CD8-positive, alpha-beta memory T cell (primary cell): ENCODE data around the gene RNF150. TPM values are rescaled to one million over a fixed set of nuclear protein-coding genes. Genes with fewer than 3 reads are reported as not detected.

Source experiments
- CTCF ChIA-PET: fragments of 350-600 bp; sonication (Branson Sonifier 250); formaldehyde crosslinking; loops from one replicate; lab custom pipeline; 2021; ENCODE audit warnings: antibody characterized with exemption; lab: Charles Lee
- POLR2A ChIA-PET: fragments of 350-600 bp; sonication (Branson Sonifier 250); formaldehyde crosslinking; loops from one replicate; lab custom pipeline; 2021; ENCODE audit warnings: antibody characterized with exemption; lab: Charles Lee
- DNase-seq, 5 donors: peaks; one replicate each; pipeline versions ENCODE4 v3.0.0 to v3.0.0-alpha.2; 2020 to 2022; ENCODE audit warnings: mixed read lengths in 1 of 5
- H3K27ac ChIP-seq: one replicate; pipeline ENCODE4 v1.7.0; 2013; ENCODE audit warnings: low read depth, mild to moderate bottlenecking, low read length, moderate library complexity
- H3K27me3 ChIP-seq: 2 replicates; pipeline ENCODE4 v1.7.0; 2013; ENCODE audit warnings: low read length, mild to moderate bottlenecking; ENCODE audit not compliant: insufficient read depth, poor library complexity, severe bottlenecking
- H3K36me3 ChIP-seq: 2 replicates; pipeline ENCODE4 v1.7.0; 2013; ENCODE audit warnings: mild to moderate bottlenecking, low read length, moderate library complexity; ENCODE audit not compliant: insufficient read depth
- H3K4me1 ChIP-seq: 2 replicates; pipeline ENCODE4 v1.7.0; 2013; ENCODE audit warnings: mild to moderate bottlenecking, low read length, moderate library complexity; ENCODE audit not compliant: insufficient read depth
- H3K4me3 ChIP-seq: 2 replicates; pipeline ENCODE4 v1.7.0; 2013; ENCODE audit warnings: mild to moderate bottlenecking, low read length
- H3K9me3 ChIP-seq: 2 replicates; pipeline ENCODE4 v1.7.0; 2013; ENCODE audit warnings: mild to moderate bottlenecking, low read length
- H3K27ac Mint-ChIP-seq, 8 donors: one replicate each; pipeline ENCODE4 v1.8.0; 2020 to 2021; ENCODE audit warnings: mixed read lengths in 8 of 8, mild to moderate bottlenecking in 6 of 8, inconsistent platforms in 3 of 8, moderate library complexity in 3 of 8
- H3K27me3 Mint-ChIP-seq, 2 donors: one replicate each; pipeline ENCODE4 v1.8.0; 2020 to 2021; ENCODE audit warnings: mixed read lengths in 2 of 2, mild to moderate bottlenecking in 1 of 2, moderate library complexity in 1 of 2
- H3K36me3 Mint-ChIP-seq, 3 donors: one replicate each; pipeline ENCODE4 v1.8.0; 2020 to 2021; ENCODE audit warnings: mixed read lengths in 3 of 3, inconsistent platforms in 1 of 3, mild to moderate bottlenecking in 1 of 3
- H3K4me1 Mint-ChIP-seq, 3 donors: one replicate each; pipeline ENCODE4 v1.8.0; 2020 to 2021; ENCODE audit warnings: mixed read lengths in 3 of 3, inconsistent platforms in 1 of 3, mild to moderate bottlenecking in 1 of 3
- H3K4me3 Mint-ChIP-seq, 7 donors: one replicate each; pipeline ENCODE4 v1.8.0; 2020 to 2021; ENCODE audit warnings: mixed read lengths in 7 of 7, mild to moderate bottlenecking in 6 of 7, moderate library complexity in 4 of 7, inconsistent platforms in 2 of 7
- H3K9me3 Mint-ChIP-seq, 5 donors: one replicate each; pipeline ENCODE4 v1.8.0; 2020 to 2022; ENCODE audit warnings: mixed read lengths in 5 of 5, mild to moderate bottlenecking in 3 of 5, moderate library complexity in 2 of 5, inconsistent platforms in 1 of 5
- polyA plus RNA-seq: library from polyadenylated mRNA; unstranded; fragments of 300-500 nt; fragmentation: Illumina TruSeq; gene quantifications from one replicate; pipeline ENCODE4 v1.2.3, GENCODE V29; 2021
- total RNA-seq, 2 experiments: library from RNA; stranded (reverse); gene quantifications; one replicate each; pipeline ENCODE4 v1.2.3, GENCODE V29; 2021

The RNF150 gene
- total and polyA plus RNA-seq, 3 experiments from 2014 or later, result not detected

GRCh38 chr4:141140391-141141200 is 7.3 kb upstream of the RNF150 start:
- H3K4me1 Mint-ChIP-seq, result no peaks in the 10 kb centered on the region
- no peaks in the 10 kb centered on the region for H3K36me3 Mint-ChIP-seq
- H3K27ac ChIP-seq, result no peak overlapping the region
- no peak overlapping the region for H3K27ac Mint-ChIP-seq
- no peak overlapping the region for H3K4me3 ChIP-seq
- ChIA-PET CTCF (no interaction called here), POLR2A (no interaction called here)
- no peaks in the 10 kb centered on the region for H3K9me3 ChIP-seq
- no peak overlapping the region for H3K4me3 Mint-ChIP-seq
- no peaks in the 10 kb centered on the region for H3K4me1 ChIP-seq
- no peak for DNase-seq
- no peaks in the 10 kb centered on the region for H3K36me3 ChIP-seq
- peaks cover 0 to 4% (median 0%) of the 10 kb centered on the region in 5 donors for H3K9me3 Mint-ChIP-seq
- H3K27me3 Mint-ChIP-seq, result peaks cover 5 to 18% of the 10 kb centered on the region in 2 donors
- H3K27me3 ChIP-seq, result no peaks in the 10 kb centered on the region

GRCh38 chr4:141133999-141134995 is 1.0 kb upstream of the RNF150 start:
- POLR2A ChIA-PET, result no interaction called here
- H3K36me3 ChIP-seq, result no peaks in the 10 kb centered on the region
- no peaks in the 10 kb centered on the region for H3K9me3 ChIP-seq
- peaks cover 9 to 19% (median 13%) of the 10 kb centered on the region in 3 donors for H3K4me1 Mint-ChIP-seq
- H3K4me3 ChIP-seq, result no peak overlapping the region
- no peaks in the 10 kb centered on the region for H3K4me1 ChIP-seq
- no peaks in the 10 kb centered on the region for H3K27me3 ChIP-seq
- H3K27ac Mint-ChIP-seq, result peak overlapping the region in 1 of 8 donors; percentile 23
- H3K27ac ChIP-seq, result no peak overlapping the region
- H3K4me3 Mint-ChIP-seq, result peak overlapping the region; percentile 29 to 85 (median 80)
- H3K27me3 Mint-ChIP-seq, result peaks cover 25 to 69% of the 10 kb centered on the region in 2 donors
- H3K36me3 Mint-ChIP-seq, result no peaks in the 10 kb centered on the region
- CTCF ChIA-PET, result no interaction called here
- DNase-seq, result no peak
- H3K9me3 Mint-ChIP-seq, result peaks cover 0 to 4% (median 0%) of the 10 kb centered on the region in 5 donors

- no peaks in the 10 kb centered on the region for H3K36me3 ChIP-seq
- H3K9me3 ChIP-seq, result no peaks in the 10 kb centered on the region
- H3K27ac ChIP-seq, result no peak overlapping the region
- Mint-ChIP-seq H3K4me3 (no peak overlapping the region), H3K27ac (no peak overlapping the region), H3K27me3 (peaks cover 32 to 82% of the 10 kb centered on the region in 2 donors), H3K36me3 (no peaks in the 10 kb centered on the region), H3K4me1 (peaks cover 9 to 19% (median 13%) of the 10 kb centered on the region in 3 donors), H3K9me3 (peaks cover 0 to 7% (median 0%) of the 10 kb centered on the region in 5 donors)
- no peak overlapping the region for H3K4me3 ChIP-seq
- no peaks in the 10 kb centered on the region for H3K27me3 ChIP-seq
- H3K4me1 ChIP-seq, result no peaks in the 10 kb centered on the region
- no peak for DNase-seq
- ChIA-PET POLR2A (no interaction called here), CTCF (no interaction called here)
Observed at GRCh38 chr4:141132709-141133145, 542 bp downstream of the RNF150 start.

- Mint-ChIP-seq H3K9me3 (peaks cover 0 to 6% (median 0%) of the 10 kb centered on the region in 5 donors), H3K4me1 (peaks cover 9 to 19% (median 13%) of the 10 kb centered on the region in 3 donors), H3K27me3 (peaks cover 33 to 80% of the 10 kb centered on the region in 2 donors), H3K4me3 (peak overlapping the region in 6 of 7 donors; percentile 31 to 72 (median 57)), H3K36me3 (no peaks in the 10 kb centered on the region), H3K27ac (no peak overlapping the region)
- Histone ChIP-seq H3K27me3 (no peaks in the 10 kb centered on the region), H3K9me3 (no peaks in the 10 kb centered on the region), H3K4me3 (no peak overlapping the region), H3K27ac (no peak overlapping the region), H3K36me3 (no peaks in the 10 kb centered on the region), H3K4me1 (no peaks in the 10 kb centered on the region)
- ChIA-PET POLR2A (no interaction called here), CTCF (no interaction called here)
- DNase-seq, result no peak
Observed at GRCh38 chr4:141132072-141132708, 1.1 kb downstream of the RNF150 start.

- DNase-seq, result no peak
- Mint-ChIP-seq H3K27ac (no peak overlapping the region), H3K4me3 (peak overlapping the region in 6 of 7 donors; percentile 31 to 72 (median 57)), H3K36me3 (no peaks in the 10 kb centered on the region), H3K27me3 (peaks cover 30 to 75% of the 10 kb centered on the region in 2 donors), H3K4me1 (peaks cover 9 to 19% (median 13%) of the 10 kb centered on the region in 3 donors), H3K9me3 (peaks cover 0 to 2% (median 0%) of the 10 kb centered on the region in 5 donors)
- Histone ChIP-seq H3K9me3 (no peaks in the 10 kb centered on the region), H3K27ac (no peak overlapping the region), H3K36me3 (no peaks in the 10 kb centered on the region), H3K27me3 (no peaks in the 10 kb centered on the region), H3K4me1 (no peaks in the 10 kb centered on the region), H3K4me3 (no peak overlapping the region)
- POLR2A ChIA-PET, result no interaction called here
- CTCF ChIA-PET, result no interaction called here
Observed at GRCh38 chr4:141131723-141132071, 1.6 kb downstream of the RNF150 start.

GRCh38 chr4:141130947-141131605 is 2.2 kb downstream of the RNF150 start:
- no peak overlapping the region for H3K27ac ChIP-seq
- Mint-ChIP-seq H3K27me3 (peaks cover 30 to 74% of the 10 kb centered on the region in 2 donors), H3K4me1 (peaks cover 9 to 19% (median 13%) of the 10 kb centered on the region in 3 donors), H3K9me3 (peaks cover 0 to 2% (median 0%) of the 10 kb centered on the region in 5 donors), H3K27ac (no peak overlapping the region), H3K4me3 (peak overlapping the region in 2 of 7 donors; percentile 23 to 31), H3K36me3 (no peaks in the 10 kb centered on the region)
- no peak overlapping the region for H3K4me3 ChIP-seq
- no peak for DNase-seq
- H3K4me1 ChIP-seq, result no peaks in the 10 kb centered on the region
- no peaks in the 10 kb centered on the region for H3K9me3 ChIP-seq
- CTCF ChIA-PET, result no interaction called here
- no peaks in the 10 kb centered on the region for H3K27me3 ChIP-seq
- no peaks in the 10 kb centered on the region for H3K36me3 ChIP-seq
- POLR2A ChIA-PET, result no interaction called here

- no peaks in the 10 kb centered on the region for H3K36me3 ChIP-seq
- Mint-ChIP-seq H3K36me3 (no peaks in the 10 kb centered on the region), H3K27ac (no peak overlapping the region), H3K4me3 (no peak overlapping the region), H3K4me1 (peaks cover 2 to 5% (median 4%) of the 10 kb centered on the region in 3 donors), H3K9me3 (peaks cover 0 to 5% (median 0%) of the 10 kb centered on the region in 5 donors), H3K27me3 (peaks cover 16 to 50% of the 10 kb centered on the region in 2 donors)
- no peaks in the 10 kb centered on the region for H3K9me3 ChIP-seq
- DNase-seq, result no peak
- H3K4me1 ChIP-seq, result no peaks in the 10 kb centered on the region
- H3K27ac ChIP-seq, result no peak overlapping the region
- no peaks in the 10 kb centered on the region for H3K27me3 ChIP-seq
- POLR2A ChIA-PET, result no interaction called here
- H3K4me3 ChIP-seq, result no peak overlapping the region
- CTCF ChIA-PET, result no interaction called here
Observed at GRCh38 chr4:141127884-141128283, 5.4 kb downstream of the RNF150 start.
